ENCODE measurements around the gene CCNB1IP1. TPM values are rescaled to one million over a fixed set of nuclear protein-coding genes. Genes with fewer than 3 reads are reported as not detected.
A peak's percentile ranks its signal among the peaks of the same experiment; 100 is the strongest.
"Not testable (repeated sequence)": the region's sequence is repeated elsewhere in the genome, so short reads cannot be mapped to it uniquely, and the experiment has no call there.

Gene CCNB1IP1
- total RNA-seq, result 10 to 100 TPM; 39.0 to 39.5 TPM

GRCh38 chr14:20332788-20333493, at the start of gene CCNB1IP1:
Gene CCNB1IP1, minus strand, starts transcription at chr14:20333279. Its CDS starts 16,756 bp downstream, at chr14:20316523.
- CTCF ChIA-PET, result interaction anchor here (0.5 to 2.7 kb wide), 10 partner anchors 10 to 1178 kb away, joined by 3 to 18 read pairs (median 4); partner anchors contain the start of genes PARP2 and TEP1
- peaks cover 53% of the 10 kb centered on the region for H3K4me1 Mint-ChIP-seq
- H3K27me3 Mint-ChIP-seq, result no peaks in the 10 kb centered on the region
- peaks cover 12% of the 10 kb centered on the region for H3K36me3 Mint-ChIP-seq
- H3K4me3 Mint-ChIP-seq, result peak within 1 kb of the TSS; percentile 93
- ATAC-seq (peak; percentile 99), DNase-seq (peak; percentile 74)
- H3K9me3 Mint-ChIP-seq (ENCODE audit: low read depth), result no peaks in the 10 kb centered on the region
- peak within 1 kb of the TSS; percentile 94 for H3K27ac Mint-ChIP-seq

GRCh38 chr14:20382526-20382925, 49.4 kb upstream of the CCNB1IP1 start:
- ATAC-seq (no peak), DNase-seq (no peak)
- H3K4me1 Mint-ChIP-seq, result no peaks in the 10 kb centered on the region
- no peak overlapping the region for H3K4me3 Mint-ChIP-seq
- H3K9me3 Mint-ChIP-seq (ENCODE audit: low read depth), result no peaks in the 10 kb centered on the region
- CTCF ChIA-PET, result no interaction called here
- H3K27me3 Mint-ChIP-seq, result no peaks in the 10 kb centered on the region
- H3K36me3 Mint-ChIP-seq, result peaks cover 39% of the 10 kb centered on the region
- no peak overlapping the region for H3K27ac Mint-ChIP-seq

GRCh38 chr14:20381341-20381740, 48.3 kb upstream of the CCNB1IP1 start:
- Mint-ChIP-seq H3K9me3 (ENCODE audit: low read depth) (no peaks in the 10 kb centered on the region), H3K4me3 (no peak overlapping the region), H3K27me3 (no peaks in the 10 kb centered on the region), H3K4me1 (no peaks in the 10 kb centered on the region), H3K27ac (no peak overlapping the region), H3K36me3 (peaks cover 37% of the 10 kb centered on the region)
- DNase-seq, result no peak
- CTCF ChIA-PET, result no interaction called here
- ATAC-seq, result no peak

GRCh38 chr14:20380681-20381080, 47.6 kb upstream of the CCNB1IP1 start:
- Mint-ChIP-seq H3K27ac (no peak overlapping the region), H3K27me3 (no peaks in the 10 kb centered on the region)
- CTCF ChIA-PET, result no interaction called here

GRCh38 chr14:20379743-20380142, 46.7 kb upstream of the CCNB1IP1 start:
- ATAC-seq, result no peak
- H3K4me3 Mint-ChIP-seq, result no peak overlapping the region

More at GRCh38 chr14:20380681-20381080, 47.6 kb upstream of the CCNB1IP1 start:
- DNase-seq (no peak), ATAC-seq (no peak)
- H3K36me3 Mint-ChIP-seq, result peaks cover 33% of the 10 kb centered on the region
- no peaks in the 10 kb centered on the region for H3K4me1 Mint-ChIP-seq
- H3K9me3 Mint-ChIP-seq (ENCODE audit: low read depth), result no peaks in the 10 kb centered on the region
- no peak overlapping the region for H3K4me3 Mint-ChIP-seq

GRCh38 chr14:20377171-20377570, 44.1 kb upstream of the CCNB1IP1 start:
- Mint-ChIP-seq H3K27ac (no peak overlapping the region), H3K27me3 (no peaks in the 10 kb centered on the region), H3K4me3 (no peak overlapping the region), H3K36me3 (peaks cover 30% of the 10 kb centered on the region), H3K4me1 (peaks cover 2% of the 10 kb centered on the region), H3K9me3 (ENCODE audit: low read depth) (no peaks in the 10 kb centered on the region)
- DNase-seq (no peak), ATAC-seq (no peak)
- CTCF ChIA-PET, result interaction anchor here (0.7 kb wide), 1 partner anchor 481 kb away, joined by 3 read pairs; no protein-coding TSS in a partner anchor

More at GRCh38 chr14:20379743-20380142, 46.7 kb upstream of the CCNB1IP1 start:
- Mint-ChIP-seq H3K27me3 (no peaks in the 10 kb centered on the region), H3K9me3 (ENCODE audit: low read depth) (no peaks in the 10 kb centered on the region), H3K36me3 (peaks cover 32% of the 10 kb centered on the region), H3K4me1 (no peaks in the 10 kb centered on the region), H3K27ac (no peak overlapping the region)
- CTCF ChIA-PET, result no interaction called here
- no peak for DNase-seq

- H3K4me3 Mint-ChIP-seq, result no peak overlapping the region
- H3K27me3 Mint-ChIP-seq, result no peaks in the 10 kb centered on the region
- no peak for DNase-seq
- CTCF ChIA-PET, result no interaction called here
- no peak for ATAC-seq
- peaks cover 34% of the 10 kb centered on the region for H3K36me3 Mint-ChIP-seq
- no peaks in the 10 kb centered on the region for H3K9me3 Mint-ChIP-seq (ENCODE audit: low read depth)
- H3K27ac Mint-ChIP-seq, result no peak overlapping the region
- H3K4me1 Mint-ChIP-seq, result peaks cover 2% of the 10 kb centered on the region
Observed at GRCh38 chr14:20376071-20376588, 43.1 kb upstream of the CCNB1IP1 start.

- H3K27me3 Mint-ChIP-seq, result no peaks in the 10 kb centered on the region
- H3K36me3 Mint-ChIP-seq, result peaks cover 38% of the 10 kb centered on the region
- no peak overlapping the region for H3K4me3 Mint-ChIP-seq
- CTCF ChIA-PET, result no interaction called here
- no peak for ATAC-seq
- DNase-seq, result no peak
- H3K9me3 Mint-ChIP-seq (ENCODE audit: low read depth), result no peaks in the 10 kb centered on the region
- H3K27ac Mint-ChIP-seq, result no peak overlapping the region
- peaks cover 2% of the 10 kb centered on the region for H3K4me1 Mint-ChIP-seq
Observed at GRCh38 chr14:20375471-20375870, 42.4 kb upstream of the CCNB1IP1 start.

GRCh38 chr14:20372796-20373195, 39.7 kb upstream of the CCNB1IP1 start:
- H3K27me3 Mint-ChIP-seq, result no peaks in the 10 kb centered on the region
- H3K27ac Mint-ChIP-seq, result no peak overlapping the region
- CTCF ChIA-PET, result no interaction called here
- no peaks in the 10 kb centered on the region for H3K9me3 Mint-ChIP-seq (ENCODE audit: low read depth)
- no peak for ATAC-seq
- peaks cover 7% of the 10 kb centered on the region for H3K4me1 Mint-ChIP-seq
- no peak overlapping the region for H3K4me3 Mint-ChIP-seq
- no peak for DNase-seq
- H3K36me3 Mint-ChIP-seq, result peaks cover 50% of the 10 kb centered on the region

- ATAC-seq, result no peak
- CTCF ChIA-PET, result interaction anchor here (1.2 kb wide), 1 partner anchor 38 kb away, joined by 4 read pairs; no protein-coding TSS in a partner anchor
- Mint-ChIP-seq H3K27me3 (no peaks in the 10 kb centered on the region), H3K4me1 (peaks cover 14% of the 10 kb centered on the region), H3K9me3 (ENCODE audit: low read depth) (no peaks in the 10 kb centered on the region), H3K36me3 (peaks cover 53% of the 10 kb centered on the region), H3K4me3 (no peak overlapping the region), H3K27ac (no peak overlapping the region)
- DNase-seq, result no peak
Observed at GRCh38 chr14:20365928-20366327, 32.8 kb upstream of the CCNB1IP1 start.

- peak; percentile 21 for DNase-seq
- H3K27ac Mint-ChIP-seq; ATAC-seq; H3K4me3 Mint-ChIP-seq; H3K9me3 Mint-ChIP-seq (ENCODE audit: low read depth); H3K4me1 Mint-ChIP-seq; H3K27me3 Mint-ChIP-seq; CTCF ChIA-PET: not testable (repeated sequence)
- H3K36me3 Mint-ChIP-seq, result peaks cover 65% of the 10 kb centered on the region
Observed at GRCh38 chr14:20358474-20358873, 25.4 kb upstream of the CCNB1IP1 start.

GRCh38 chr14:20356422-20356821, 23.3 kb upstream of the CCNB1IP1 start:
- peak; percentile 18 for DNase-seq
- Mint-ChIP-seq H3K4me1 (no peaks in the 10 kb centered on the region), H3K27ac (no peak overlapping the region), H3K9me3 (ENCODE audit: low read depth) (no peaks in the 10 kb centered on the region), H3K4me3 (no peak overlapping the region), H3K27me3 (no peaks in the 10 kb centered on the region), H3K36me3 (peaks cover 70% of the 10 kb centered on the region)
- CTCF ChIA-PET, result interaction anchor here (1.1 to 1.5 kb wide), 2 partner anchors 13 to 32 kb away, joined by 3 to 4 read pairs; partner anchors contain the start of gene PARP2
- no peak for ATAC-seq

GRCh38 chr14:20350860-20351259, 17.8 kb upstream of the CCNB1IP1 start:
- DNase-seq (no peak), ATAC-seq (no peak)
- H3K27me3 Mint-ChIP-seq, result no peaks in the 10 kb centered on the region
- H3K36me3 Mint-ChIP-seq, result peaks cover 59% of the 10 kb centered on the region
- H3K4me1 Mint-ChIP-seq, result peaks cover 10% of the 10 kb centered on the region
- no peaks in the 10 kb centered on the region for H3K9me3 Mint-ChIP-seq (ENCODE audit: low read depth)
- H3K4me3 Mint-ChIP-seq, result no peak overlapping the region
- CTCF ChIA-PET, result interaction anchor here (1.3 kb wide), 1 partner anchor 23 kb away, joined by 3 read pairs; no protein-coding TSS in a partner anchor
- H3K27ac Mint-ChIP-seq, result no peak overlapping the region

- ATAC-seq (no peak), DNase-seq (no peak)
- CTCF ChIA-PET, result interaction anchor here (0.9 to 1.3 kb wide), 3 partner anchors 12 to 22 kb away, joined by 3 read pairs; no protein-coding TSS in a partner anchor
- no peaks in the 10 kb centered on the region for H3K9me3 Mint-ChIP-seq (ENCODE audit: low read depth)
- peaks cover 12% of the 10 kb centered on the region for H3K4me1 Mint-ChIP-seq
- no peaks in the 10 kb centered on the region for H3K27me3 Mint-ChIP-seq
- peaks cover 61% of the 10 kb centered on the region for H3K36me3 Mint-ChIP-seq
- no peak overlapping the region for H3K4me3 Mint-ChIP-seq
- H3K27ac Mint-ChIP-seq, result peak overlapping the region; percentile 0
Observed at GRCh38 chr14:20350282-20350681, 17.2 kb upstream of the CCNB1IP1 start.

All from activated CD8-positive, alpha-beta memory T cell treated with anti-CD3 and anti-CD28 coated beads, Interleukin-2, amount 10 ng/mL, durations not matched to agents 7 days and 5 days (primary cell).